ENCODE data around the gene PCDHGA3. TPM values are rescaled to one million over a fixed set of nuclear protein-coding genes. Genes with fewer than 3 reads are reported as not detected.
"Not testable (repeated sequence)": the region's sequence is repeated elsewhere in the genome, so short reads cannot be mapped to it uniquely, and the experiment has no call there.

PCDHGA3 gene
- total RNA-seq, 1 donor from 2014 or later = 12.2 TPM

- TF ChIP-seq CTCF (IDR thresholded peaks at IDR 0.05; ENCODE audit: borderline replicate concordance) = no peak
- no peak for DNase-seq
- peak overlapping the region; percentile 9 for H3K4me3 ChIP-seq
- H3K4me1 ChIP-seq = peaks cover 59% of the 10 kb centered on the region
- H3K27me3 ChIP-seq (ENCODE audit: low read depth) = no peaks in the 10 kb centered on the region
- peaks cover 32% of the 10 kb centered on the region for H3K36me3 ChIP-seq
- peaks cover 97% of the 10 kb centered on the region for H3K9me3 ChIP-seq (replicated peaks)
- H3K27ac ChIP-seq (replicated peaks) = no peak overlapping the region
- intact Hi-C loops (cut with micrococcal nuclease) = no loop called here
Measured at GRCh38 chr5:141371572-141372475, 28.2 kb downstream of the PCDHGA3 start.

- H3K27me3 ChIP-seq (ENCODE audit: low read depth) = no peaks in the 10 kb centered on the region
- H3K27ac ChIP-seq (replicated peaks) = no peak within 1 kb of the TSS
- intact Hi-C loops (cut with micrococcal nuclease) = no loop called here
- no peak for DNase-seq
- peaks cover 43% of the 10 kb centered on the region for H3K36me3 ChIP-seq
- TF ChIP-seq CTCF (IDR thresholded peaks at IDR 0.05; ENCODE audit: borderline replicate concordance) = peak; percentile 62
- H3K9me3 ChIP-seq (replicated peaks) = peaks cover 98% of the 10 kb centered on the region
- peak within 1 kb of the TSS; percentile 52 for H3K4me3 ChIP-seq
- H3K4me1 ChIP-seq = peaks cover 57% of the 10 kb centered on the region
Measured at GRCh38 chr5:141373673-141374317, 30.2 kb downstream of the PCDHGA3 start, which contains the start of gene PCDHGA6. TSS of gene PCDHGA6 (plus strand) at chr5:141373891. CDS start at chr5:141374084, 193 bp downstream.

- H3K27ac ChIP-seq (replicated peaks) = no peak overlapping the region
- TF ChIP-seq CTCF (IDR thresholded peaks at IDR 0.05; ENCODE audit: borderline replicate concordance) = no peak
- intact Hi-C loops (cut with micrococcal nuclease) = no loop called here
Measured at GRCh38 chr5:141374627-141375026, 31.0 kb downstream of the PCDHGA3 start.

GRCh38 chr5:141375444-141376155 lies 32.0 kb downstream of the PCDHGA3 start:
- H3K4me3 ChIP-seq; DNase-seq; intact Hi-C loops (cut with micrococcal nuclease); H3K27ac ChIP-seq (replicated peaks); H3K27me3 ChIP-seq (ENCODE audit: low read depth): not testable (repeated sequence)
- Histone ChIP-seq H3K4me1 (peaks cover 45% of the 10 kb centered on the region), H3K36me3 (peaks cover 48% of the 10 kb centered on the region), H3K9me3 (replicated peaks) (peaks cover 98% of the 10 kb centered on the region)

More at GRCh38 chr5:141374627-141375026, 31.0 kb downstream of the PCDHGA3 start:
- peaks cover 50% of the 10 kb centered on the region for H3K4me1 ChIP-seq
- peaks cover 43% of the 10 kb centered on the region for H3K36me3 ChIP-seq
- no peaks in the 10 kb centered on the region for H3K27me3 ChIP-seq (ENCODE audit: low read depth)
- H3K9me3 ChIP-seq (replicated peaks) = peaks cover 98% of the 10 kb centered on the region
- DNase-seq = no peak
- peak overlapping the region; percentile 52 for H3K4me3 ChIP-seq

GRCh38 chr5:141382469-141383294 lies 39.1 kb downstream of the PCDHGA3 start, which contains the start of gene PCDHGA7:
TSS of gene PCDHGA7 (plus strand) at chr5:141382742. CDS start at chr5:141382900, 158 bp downstream.
- Histone ChIP-seq H3K4me1 (peaks cover 4% of the 10 kb centered on the region), H3K9me3 (replicated peaks) (peaks cover 100% of the 10 kb centered on the region), H3K27ac (replicated peaks) (peak within 1 kb of the TSS; percentile 13), H3K4me3 (peak within 1 kb of the TSS; percentile 51), H3K36me3 (peaks cover 38% of the 10 kb centered on the region), H3K27me3 (ENCODE audit: low read depth) (no peaks in the 10 kb centered on the region)
- no peak for DNase-seq
- peak; percentile 47 for TF ChIP-seq CTCF (IDR thresholded peaks at IDR 0.05; ENCODE audit: borderline replicate concordance)
- intact Hi-C loops (cut with micrococcal nuclease) = no loop called here
